Keratinocyte (primary cell): ENCODE measurements around the gene FBLN1.

Source experiments
- EZH2 ChIP-seq: IDR thresholded peaks from one replicate; pipeline ENCODE4 v1.6.1; 2012; ENCODE audit warnings: inconsistent platforms, mild to moderate bottlenecking, low read length, moderate library complexity
- TF ChIP-seq, protein P1 (sequence below), 3 experiments: IDR thresholded peaks in 1 of 3; conservative IDR thresholded peaks in 1 of 3; optimal IDR thresholded peaks in 1 of 3; 2 replicates in 2 of 3; 3 replicates in 1 of 3; pipeline versions ENCODE3 to v1.5.1; 2011; ENCODE audit warnings: low read length in 3 of 3, mild to moderate bottlenecking in 3 of 3, moderate library complexity in 2 of 3, control low read depth in 1 of 3, inconsistent platforms in 1 of 3; ENCODE audit not compliant: insufficient read depth in 2 of 3; ENCODE audit errors: extremely low read depth in 1 of 3

DNA sequence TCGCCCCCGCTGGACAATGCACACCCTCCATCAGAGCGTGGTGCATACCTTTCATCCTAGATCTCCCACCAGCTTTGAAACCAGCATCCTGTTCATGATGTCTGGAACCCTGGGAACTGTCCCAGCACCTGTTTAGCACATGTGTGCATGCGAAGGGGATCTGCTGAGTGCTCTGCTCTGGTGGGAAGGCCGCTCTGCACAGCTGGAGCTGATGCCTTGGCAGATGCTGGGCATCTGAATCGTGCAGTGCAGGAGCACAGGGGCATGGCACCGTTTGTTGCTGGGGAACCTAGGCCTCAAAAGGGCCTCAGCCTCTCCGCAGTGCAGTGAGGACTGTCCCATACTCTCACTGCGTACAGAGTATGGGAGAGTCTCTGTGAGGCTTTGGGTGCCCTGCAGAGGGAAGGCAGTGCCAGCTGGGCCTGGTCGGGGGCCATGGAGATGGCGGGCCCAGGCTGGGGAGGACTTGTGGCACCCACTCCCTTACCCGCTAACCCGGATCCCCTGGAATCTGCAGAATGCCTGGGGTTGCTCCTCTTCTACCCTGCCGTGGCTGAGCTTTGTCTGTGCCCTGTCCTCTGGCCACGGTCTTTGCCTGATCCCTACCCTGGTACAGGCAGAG lies 96.0 kb downstream of the FBLN1 start:
- TF ChIP-seq, protein P1, sequence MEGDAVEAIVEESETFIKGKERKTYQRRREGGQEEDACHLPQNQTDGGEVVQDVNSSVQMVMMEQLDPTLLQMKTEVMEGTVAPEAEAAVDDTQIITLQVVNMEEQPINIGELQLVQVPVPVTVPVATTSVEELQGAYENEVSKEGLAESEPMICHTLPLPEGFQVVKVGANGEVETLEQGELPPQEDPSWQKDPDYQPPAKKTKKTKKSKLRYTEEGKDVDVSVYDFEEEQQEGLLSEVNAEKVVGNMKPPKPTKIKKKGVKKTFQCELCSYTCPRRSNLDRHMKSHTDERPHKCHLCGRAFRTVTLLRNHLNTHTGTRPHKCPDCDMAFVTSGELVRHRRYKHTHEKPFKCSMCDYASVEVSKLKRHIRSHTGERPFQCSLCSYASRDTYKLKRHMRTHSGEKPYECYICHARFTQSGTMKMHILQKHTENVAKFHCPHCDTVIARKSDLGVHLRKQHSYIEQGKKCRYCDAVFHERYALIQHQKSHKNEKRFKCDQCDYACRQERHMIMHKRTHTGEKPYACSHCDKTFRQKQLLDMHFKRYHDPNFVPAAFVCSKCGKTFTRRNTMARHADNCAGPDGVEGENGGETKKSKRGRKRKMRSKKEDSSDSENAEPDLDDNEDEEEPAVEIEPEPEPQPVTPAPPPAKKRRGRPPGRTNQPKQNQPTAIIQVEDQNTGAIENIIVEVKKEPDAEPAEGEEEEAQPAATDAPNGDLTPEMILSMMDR (optimal IDR thresholded peaks at IDR 0.05 in 1 of 3, IDR thresholded peaks at IDR 0.05 in 1 of 3, conservative IDR thresholded peaks at IDR 0.05 in 1 of 3; ENCODE audit: extremely low read depth in 1 of 3, insufficient read depth in 2 of 3, low read length in 3 of 3): no peak
- no peak for TF ChIP-seq EZH2
